AG04449 (cell line): ENCODE data around the gene PLLP.

Experiments
- CTCF ChIA-PET: fragments of 350-600 bp; formaldehyde crosslinking; extraction: SDS; loops from one replicate; lab custom pipeline; 2021; ENCODE audit warnings: antibody characterized with exemption; lab: Yijun Ruan, JAX
- POLR2A ChIA-PET: fragments of 400-600, 350-600 bp; formaldehyde crosslinking; extraction: SDS; loops from one replicate; lab custom pipeline; 2020; ENCODE audit warnings: antibody characterized with exemption, inconsistent platforms; lab: Yijun Ruan, JAX
- DNase-seq: peaks from one replicate; pipeline ENCODE4 v3.0.0-alpha.2; 2010; ENCODE audit warnings: low read depth, low spot score
- H3K4me3 ChIP-seq: 2 replicates; pipeline ENCODE4 v1.5.1; 2011; ENCODE audit warnings: low read depth, mild to moderate bottlenecking, control low read depth, low read length
- TF ChIP-seq, protein P1 (sequence below): IDR thresholded peaks from one replicate; pipeline ENCODE4 v1.5.1; 2011; ENCODE audit warnings: mild to moderate bottlenecking, moderate library complexity, low read length, control low read depth, inconsistent platforms; ENCODE audit not compliant: insufficient read depth; ENCODE audit errors: missing control alignments

PLLP gene

DNA sequence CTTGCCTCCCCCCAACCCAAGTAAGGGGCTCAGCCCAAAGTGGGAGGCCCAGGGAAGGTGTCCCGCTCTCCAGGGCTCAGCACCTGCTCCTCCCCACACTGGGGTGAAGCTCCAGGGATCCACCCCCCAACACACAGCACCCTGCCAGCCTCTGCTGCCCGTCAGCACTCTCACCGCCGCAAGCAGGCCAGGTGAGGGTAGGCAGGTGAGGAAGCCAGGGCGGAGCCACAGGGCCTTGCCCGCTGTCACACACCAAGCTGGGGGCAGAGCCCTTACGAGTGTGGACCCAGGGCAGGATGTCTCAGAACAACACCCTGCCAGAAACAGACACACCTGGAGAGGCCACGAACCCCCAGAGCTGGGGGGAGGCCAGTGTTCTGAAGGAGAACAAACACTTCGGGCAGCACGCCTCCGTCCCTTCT lies 19.5 kb downstream of the PLLP start:
- POLR2A ChIA-PET: no interaction called here
- no peak for DNase-seq
- CTCF ChIA-PET: no interaction called here
- TF ChIP-seq, protein P1, sequence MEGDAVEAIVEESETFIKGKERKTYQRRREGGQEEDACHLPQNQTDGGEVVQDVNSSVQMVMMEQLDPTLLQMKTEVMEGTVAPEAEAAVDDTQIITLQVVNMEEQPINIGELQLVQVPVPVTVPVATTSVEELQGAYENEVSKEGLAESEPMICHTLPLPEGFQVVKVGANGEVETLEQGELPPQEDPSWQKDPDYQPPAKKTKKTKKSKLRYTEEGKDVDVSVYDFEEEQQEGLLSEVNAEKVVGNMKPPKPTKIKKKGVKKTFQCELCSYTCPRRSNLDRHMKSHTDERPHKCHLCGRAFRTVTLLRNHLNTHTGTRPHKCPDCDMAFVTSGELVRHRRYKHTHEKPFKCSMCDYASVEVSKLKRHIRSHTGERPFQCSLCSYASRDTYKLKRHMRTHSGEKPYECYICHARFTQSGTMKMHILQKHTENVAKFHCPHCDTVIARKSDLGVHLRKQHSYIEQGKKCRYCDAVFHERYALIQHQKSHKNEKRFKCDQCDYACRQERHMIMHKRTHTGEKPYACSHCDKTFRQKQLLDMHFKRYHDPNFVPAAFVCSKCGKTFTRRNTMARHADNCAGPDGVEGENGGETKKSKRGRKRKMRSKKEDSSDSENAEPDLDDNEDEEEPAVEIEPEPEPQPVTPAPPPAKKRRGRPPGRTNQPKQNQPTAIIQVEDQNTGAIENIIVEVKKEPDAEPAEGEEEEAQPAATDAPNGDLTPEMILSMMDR: no peak
- H3K4me3 ChIP-seq: no peak overlapping the region

DNA sequence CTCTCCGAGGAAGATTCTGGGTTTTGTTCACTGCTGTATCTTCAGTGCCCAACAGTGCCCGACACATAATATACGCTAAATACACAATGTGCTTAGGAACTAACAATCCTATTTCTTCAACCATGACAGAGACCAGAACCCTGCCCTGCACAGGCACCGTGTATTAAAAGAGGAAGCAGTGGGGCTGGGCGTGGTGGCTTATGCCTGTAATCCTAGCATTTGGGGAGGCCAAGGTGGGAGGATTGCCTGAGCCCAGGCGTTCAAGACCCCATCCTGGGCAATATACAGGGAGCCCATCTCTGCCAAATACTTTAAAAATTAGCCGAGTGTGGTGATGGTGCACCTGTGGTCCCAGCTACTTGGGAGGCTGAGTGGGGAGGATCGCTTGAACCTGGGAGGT lies 20.1 kb downstream of the PLLP start:
- ChIA-PET CTCF (no interaction called here), POLR2A (no interaction called here)
- no peak overlapping the region for H3K4me3 ChIP-seq
- TF ChIP-seq, protein P1: no peak
- DNase-seq: no peak

DNA sequence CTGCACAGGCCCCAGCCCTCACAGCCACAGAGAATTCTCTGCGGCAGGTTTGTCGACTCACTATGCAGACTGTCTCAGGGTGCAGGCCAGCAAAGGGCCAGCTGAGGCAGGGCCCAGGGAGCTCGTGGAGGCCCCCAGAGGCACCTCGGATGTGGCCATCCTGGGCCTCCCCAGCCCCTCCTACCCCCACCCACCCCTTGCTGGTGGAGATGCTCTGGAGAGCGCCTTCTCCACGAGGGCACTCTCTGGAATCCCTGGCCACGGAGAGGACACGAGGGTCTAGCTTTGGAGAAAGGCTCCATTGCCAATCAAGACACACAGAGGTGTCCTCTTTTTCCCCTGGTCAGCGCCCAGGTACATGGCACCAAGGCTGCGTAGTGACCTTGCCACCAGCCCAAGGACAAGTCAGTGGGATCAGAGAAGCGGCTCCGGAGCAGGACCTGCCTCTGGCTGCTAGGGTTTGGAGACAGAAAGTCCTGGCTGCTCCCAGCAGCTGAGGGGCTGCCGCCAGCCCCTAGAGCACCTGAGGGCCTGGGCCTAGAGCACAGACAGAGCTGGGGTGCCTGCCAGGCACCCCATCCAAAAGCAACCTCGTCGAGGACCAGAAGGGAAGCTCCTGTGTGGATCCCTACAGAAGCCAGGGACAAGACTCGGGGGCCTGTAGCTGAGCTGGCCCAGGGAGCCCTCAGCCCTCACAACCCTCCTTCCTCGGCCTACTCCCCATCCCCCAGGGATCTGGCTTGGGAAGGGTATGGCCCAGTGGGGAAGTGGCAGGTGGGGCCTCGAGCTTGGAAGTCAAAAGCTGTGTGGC lies 20.7 kb downstream of the PLLP start:
- no peak overlapping the region for H3K4me3 ChIP-seq
- CTCF ChIA-PET: interaction anchor here (1.3 to 1.4 kb wide), 2 partner anchors 18 to 157 kb away, joined by 3 to 4 read pairs; partner anchors contain the start of gene ARL2BP
- POLR2A ChIA-PET: no interaction called here
- TF ChIP-seq, protein P1: no peak
- DNase-seq: no peak

DNA sequence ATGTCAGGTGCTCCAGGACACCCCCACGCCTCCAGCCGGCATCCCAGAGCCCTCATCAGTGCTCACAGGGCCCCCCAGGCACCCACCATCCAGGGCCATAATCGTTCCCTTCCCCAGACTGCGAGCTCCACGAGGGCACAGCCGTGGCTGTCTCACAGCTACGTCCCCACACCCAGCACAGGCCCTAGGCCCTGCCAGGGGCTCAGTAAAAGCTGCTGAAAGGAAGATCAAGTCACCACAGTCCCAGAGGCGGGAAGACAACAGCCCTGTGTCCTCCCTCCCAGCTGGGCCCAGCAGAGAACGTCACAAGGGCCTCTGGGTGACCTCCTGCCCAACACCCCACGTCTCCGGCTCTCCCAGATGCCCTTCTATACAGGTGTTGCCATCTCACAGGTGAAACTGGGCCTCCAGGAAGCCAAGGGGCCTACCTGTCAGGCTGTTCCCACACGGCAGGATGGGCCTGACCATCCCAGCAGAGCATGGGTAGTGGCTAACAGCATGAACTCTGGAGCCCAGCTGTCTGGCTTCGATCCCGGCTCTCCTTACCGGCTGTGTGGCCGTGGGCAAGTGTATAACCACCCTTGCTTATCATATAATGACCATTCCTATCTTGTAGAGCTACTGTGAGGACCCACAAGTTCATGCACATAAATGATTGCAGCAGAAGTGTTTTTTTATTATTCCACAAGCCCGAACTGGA lies 21.5 kb downstream of the PLLP start:
- CTCF ChIA-PET: interaction anchor here (1.3 to 1.4 kb wide), 2 partner anchors 17 to 158 kb away, joined by 3 to 4 read pairs; partner anchors contain the start of gene ARL2BP
- TF ChIP-seq, protein P1: no peak
- no peak for DNase-seq
- POLR2A ChIA-PET: no interaction called here
- H3K4me3 ChIP-seq: no peak overlapping the region

DNA sequence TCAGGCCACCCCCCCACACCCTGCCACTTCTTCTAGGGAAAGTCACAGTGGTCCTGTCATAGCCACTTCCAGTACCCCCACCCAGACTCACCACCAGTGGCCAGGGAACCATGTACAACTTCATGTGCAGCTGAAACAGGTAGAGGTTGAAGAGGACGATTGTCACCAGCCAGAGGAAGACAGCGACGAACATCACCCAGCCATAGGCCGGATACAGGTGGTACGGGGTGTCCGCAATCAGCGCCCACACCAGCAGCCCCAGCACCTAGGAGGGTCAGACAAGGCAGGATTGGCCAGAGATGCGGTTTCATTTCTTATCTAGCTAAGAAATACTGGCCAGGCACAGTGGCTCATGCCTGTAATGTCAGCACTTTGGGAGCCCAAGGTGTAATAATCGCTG lies 22.7 kb downstream of the PLLP start:
- no peak for DNase-seq
- CTCF ChIA-PET: interaction anchor here (1.4 kb wide), 1 partner anchor 159 kb away, joined by 4 read pairs; no protein-coding TSS in a partner anchor
- TF ChIP-seq, protein P1: no peak
- no peak overlapping the region for H3K4me3 ChIP-seq
- POLR2A ChIA-PET: no interaction called here
